OCI-LY7 (cell line): ENCODE data around the gene FOXK1. TPM values are rescaled to one million over a fixed set of nuclear protein-coding genes. Genes with fewer than 3 reads are reported as not detected.

Experiments
- BruUV-seq: library from RNA; stranded (reverse); fragments of 400-500 nt; replicated peaks from 2 replicates; lab custom pipeline; 2021; lab: Mats Ljungman, UMichigan
- CTCF ChIA-PET: fragments of 300-600 bp; sonication (Branson Sonifier 250); formaldehyde crosslinking; loops from one replicate; lab custom pipeline; 2022; ENCODE audit warnings: antibody characterized with exemption; ENCODE audit not compliant: unreplicated experiment; lab: Charles Lee
- POLR2A ChIA-PET: fragments of 300-600 bp; sonication (Branson Sonifier 250); formaldehyde crosslinking; loops from one replicate; lab custom pipeline; 2022; ENCODE audit warnings: antibody characterized with exemption; lab: Charles Lee
- DNase-seq: peaks from one replicate; pipeline ENCODE4 v3.0.0-alpha.2; 2015; ENCODE audit warnings: low spot score
- H2AFZ ChIP-seq: fragments of 200-600 bp; sonication (generic), shearing (Covaris generic); 2 replicates; pipeline ENCODE4 v1.6.1; 2014; ENCODE audit warnings: mild to moderate bottlenecking, antibody characterized with exemption, low read length, moderate library complexity
- H3K27ac ChIP-seq: fragments of 200-600 bp; sonication (generic); 2 replicates; pipeline ENCODE4 v1.5.1; 2014; ENCODE audit warnings: mixed run types, low read depth, mild to moderate bottlenecking, moderate library complexity, low read length, inconsistent platforms; ENCODE audit not compliant: poor library complexity, severe bottlenecking
- H3K36me3 ChIP-seq: fragments of 200-600 bp; sonication (generic); 2 replicates; pipeline ENCODE4 v1.6.1; 2014; ENCODE audit warnings: mild to moderate bottlenecking, antibody characterized with exemption, low read length, moderate library complexity, mixed read lengths; ENCODE audit not compliant: insufficient read depth
- H3K4me1 ChIP-seq: fragments of 200-600 bp; sonication (generic); 2 replicates; pipeline ENCODE4 v1.5.1; 2014; ENCODE audit warnings: mild to moderate bottlenecking, low read length; ENCODE audit not compliant: insufficient read depth, poor library complexity, severe bottlenecking
- H3K4me2 ChIP-seq: fragments of 200-600 bp; sonication (generic); 2 replicates; pipeline ENCODE4 v1.6.1; 2014; ENCODE audit warnings: mild to moderate bottlenecking, low read length
- H3K4me3 ChIP-seq: fragments of 200-600 bp; sonication (generic); 2 replicates; pipeline ENCODE4 v1.5.1; 2014; ENCODE audit warnings: mild to moderate bottlenecking, low read depth, low read length; ENCODE audit not compliant: poor library complexity, severe bottlenecking
- H3K79me2 ChIP-seq: fragments of 200-600 bp; sonication (generic); 2 replicates; pipeline ENCODE4 v1.6.1; 2016; ENCODE audit warnings: low read depth, mild to moderate bottlenecking, low read length, moderate library complexity, mixed read lengths; ENCODE audit not compliant: insufficient read depth
- H3K9me2 ChIP-seq: fragments of 200-600 bp; sonication (generic); 2 replicates; pipeline ENCODE4 v1.6.1; 2016; ENCODE audit warnings: mild to moderate bottlenecking, low read length, mixed read lengths; ENCODE audit not compliant: insufficient read depth
- H3K9me3 ChIP-seq: fragments of 200-600 bp; sonication (generic); 2 replicates; pipeline ENCODE4 v1.6.1; 2014; ENCODE audit warnings: mild to moderate bottlenecking, mixed run types, low read length, mixed read lengths
- H4K20me1 ChIP-seq: fragments of 200-600 bp; sonication (generic); 2 replicates; pipeline ENCODE4 v1.6.1; 2014; ENCODE audit warnings: mild to moderate bottlenecking, antibody characterized with exemption, low read length, moderate library complexity, mixed read lengths; ENCODE audit not compliant: insufficient read depth
- EZH2phosphoT487 ChIP-seq: fragments of 200-600 bp; sonication (generic); IDR thresholded peaks from 2 replicates; pipeline ENCODE4 v1.6.1; 2018; ENCODE audit warnings: low read depth, borderline replicate concordance, mild to moderate bottlenecking, mixed run types, antibody characterized with exemption, low read length, moderate library complexity, mixed read lengths
- intact Hi-C: fragments of 100-400 bp; cut with micrococcal nuclease; formaldehyde crosslinking; loops from one replicate; pipeline ENCODE4 v1.10.0; 2022; ENCODE audit not compliant: unreplicated experiment
- total RNA-seq, 2 experiments: library from RNA; depleted of rRNA in 1 of 2; stranded (reverse); fragments of >200 nt in 1 of 2; shearing (Covaris generic) in 1 of 2; gene quantifications; 2 replicates each; pipeline ENCODE4 v1.2.3, GENCODE V29; 2014 to 2022
- TF ChIP-seq, protein P1 (sequence below): fragments of 200-600 bp; sonication (generic); conservative IDR thresholded peaks from 2 replicates; pipeline ENCODE4 v1.5.1; 2014; ENCODE audit warnings: mild to moderate bottlenecking, antibody characterized with exemption, low read length, moderate library complexity, mixed read lengths

FOXK1 gene
- total RNA-seq, 2 experiments from 2014 or later, result 17.3 to 34.5 TPM

DNA sequence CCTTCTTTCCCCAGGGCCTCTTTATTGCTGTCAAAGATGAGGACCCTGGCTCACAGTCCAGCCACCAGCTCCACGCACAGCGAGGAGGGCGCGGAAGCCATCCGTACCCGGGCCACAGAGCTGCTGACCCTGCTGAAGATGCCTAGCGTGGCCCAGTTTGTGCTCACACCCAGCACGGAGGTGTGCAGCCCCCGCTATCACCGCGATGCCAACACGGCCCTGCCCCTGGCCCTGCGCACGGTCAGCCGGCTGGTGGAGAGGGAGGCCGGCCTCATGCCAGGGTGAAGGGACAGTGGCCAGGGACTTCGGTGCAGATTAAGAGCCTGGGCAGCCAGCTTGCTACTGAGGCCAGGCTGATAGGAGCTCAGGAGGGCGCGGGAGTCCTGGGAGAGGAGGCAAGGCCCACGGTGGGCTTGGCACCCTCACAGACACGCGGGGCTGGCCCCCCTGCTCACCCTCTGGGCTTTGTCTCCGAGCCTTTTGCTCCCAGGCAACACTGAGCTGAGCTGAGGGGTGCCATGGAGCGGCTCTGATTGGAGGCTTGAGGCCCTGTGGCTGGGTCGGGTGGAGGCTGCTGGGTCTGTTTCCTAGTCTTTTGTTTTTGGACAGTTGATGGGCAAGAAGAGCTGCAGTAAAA is 109.1 kb downstream of the FOXK1 start:
- CTCF ChIA-PET, result no interaction called here
- no peak overlapping the region for H3K27ac ChIP-seq
- intact Hi-C loops, result no loop called here
- no peaks in the 10 kb centered on the region for H4K20me1 ChIP-seq
- no peaks in the 10 kb centered on the region for H3K9me2 ChIP-seq
- no peak for DNase-seq
- no TSS peak for BruUV-seq
- no peak overlapping the region for H3K4me2 ChIP-seq
- no peak overlapping the region for H3K4me3 ChIP-seq
- TF ChIP-seq, protein P1, sequence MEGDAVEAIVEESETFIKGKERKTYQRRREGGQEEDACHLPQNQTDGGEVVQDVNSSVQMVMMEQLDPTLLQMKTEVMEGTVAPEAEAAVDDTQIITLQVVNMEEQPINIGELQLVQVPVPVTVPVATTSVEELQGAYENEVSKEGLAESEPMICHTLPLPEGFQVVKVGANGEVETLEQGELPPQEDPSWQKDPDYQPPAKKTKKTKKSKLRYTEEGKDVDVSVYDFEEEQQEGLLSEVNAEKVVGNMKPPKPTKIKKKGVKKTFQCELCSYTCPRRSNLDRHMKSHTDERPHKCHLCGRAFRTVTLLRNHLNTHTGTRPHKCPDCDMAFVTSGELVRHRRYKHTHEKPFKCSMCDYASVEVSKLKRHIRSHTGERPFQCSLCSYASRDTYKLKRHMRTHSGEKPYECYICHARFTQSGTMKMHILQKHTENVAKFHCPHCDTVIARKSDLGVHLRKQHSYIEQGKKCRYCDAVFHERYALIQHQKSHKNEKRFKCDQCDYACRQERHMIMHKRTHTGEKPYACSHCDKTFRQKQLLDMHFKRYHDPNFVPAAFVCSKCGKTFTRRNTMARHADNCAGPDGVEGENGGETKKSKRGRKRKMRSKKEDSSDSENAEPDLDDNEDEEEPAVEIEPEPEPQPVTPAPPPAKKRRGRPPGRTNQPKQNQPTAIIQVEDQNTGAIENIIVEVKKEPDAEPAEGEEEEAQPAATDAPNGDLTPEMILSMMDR, result no peak
- no peak for TF ChIP-seq EZH2phosphoT487
- no peak overlapping the region for H2AFZ ChIP-seq
- H3K9me3 ChIP-seq, result no peaks in the 10 kb centered on the region
- POLR2A ChIA-PET, result no interaction called here
- no peaks in the 10 kb centered on the region for H3K79me2 ChIP-seq
- peaks cover 17% of the 10 kb centered on the region for H3K36me3 ChIP-seq
- no peaks in the 10 kb centered on the region for H3K4me1 ChIP-seq

GRCh38 chr7:4791738-4792536 is 109.8 kb downstream of the FOXK1 start:
- peaks cover 17% of the 10 kb centered on the region for H3K36me3 ChIP-seq
- no peaks in the 10 kb centered on the region for H3K9me3 ChIP-seq
- CTCF ChIA-PET, result no interaction called here
- no peak overlapping the region for H2AFZ ChIP-seq
- no peak overlapping the region for H3K4me3 ChIP-seq
- H3K4me1 ChIP-seq, result no peaks in the 10 kb centered on the region
- POLR2A ChIA-PET, result no interaction called here
- intact Hi-C loops, result no loop called here
- H4K20me1 ChIP-seq, result no peaks in the 10 kb centered on the region
- H3K9me2 ChIP-seq, result no peaks in the 10 kb centered on the region
- peak; percentile 37 for DNase-seq
- no TSS peak for BruUV-seq
- H3K79me2 ChIP-seq, result no peaks in the 10 kb centered on the region
- H3K4me2 ChIP-seq, result no peak overlapping the region
- TF ChIP-seq EZH2phosphoT487, result no peak
- TF ChIP-seq, protein P1, result peak; percentile 59; the same call in 1 of the 2 replicates
- no peak overlapping the region for H3K27ac ChIP-seq
